Measurements from ENCODE around the gene RFTN1. TPM values are rescaled to one million over a fixed set of nuclear protein-coding genes. Genes with fewer than 3 reads are reported as not detected.

RFTN1 gene
- total and polyA plus RNA-seq, 2 of the 8 experiments (the other 6 are each of a cell fraction or from before 2014, with no cell fraction given) = 4.6 to 6.7 TPM

DNA sequence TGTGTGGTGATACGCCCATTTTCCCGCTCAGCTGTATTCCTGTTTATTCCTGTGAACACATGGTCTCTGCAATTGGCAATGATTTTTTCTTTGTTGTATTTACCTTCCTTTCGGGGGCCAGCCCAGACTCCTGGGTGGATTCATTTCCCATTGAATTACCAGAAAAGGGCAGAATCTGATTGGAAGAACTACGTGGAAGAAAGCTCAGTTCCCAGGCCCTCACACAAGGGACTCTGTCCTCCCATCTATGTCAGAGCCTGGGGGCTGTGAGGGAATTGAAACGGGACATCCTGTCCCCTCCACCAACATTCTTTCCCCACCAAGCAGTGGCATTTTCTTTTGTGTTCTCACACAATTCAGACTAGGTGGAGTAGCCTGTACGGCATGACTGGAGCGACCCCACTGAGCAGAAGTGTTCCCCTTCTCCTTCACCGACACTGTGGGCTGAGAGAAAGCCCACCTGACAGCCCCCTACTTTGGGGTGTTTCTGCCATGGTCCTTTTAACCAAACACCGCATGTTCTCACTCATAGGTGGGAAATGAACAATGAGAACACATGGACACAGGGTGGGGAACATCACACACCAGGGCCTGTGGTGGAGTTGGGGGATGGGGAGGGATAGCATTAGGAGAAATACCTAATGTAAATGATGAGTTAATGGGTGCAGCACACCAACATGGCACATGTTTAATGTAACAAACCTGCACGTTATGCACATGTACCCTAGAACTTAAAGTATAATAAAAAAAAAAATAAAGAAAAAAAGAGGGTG is 32.1 kb upstream of the RFTN1 start (continued):
- TF ChIP-seq, protein P1, sequence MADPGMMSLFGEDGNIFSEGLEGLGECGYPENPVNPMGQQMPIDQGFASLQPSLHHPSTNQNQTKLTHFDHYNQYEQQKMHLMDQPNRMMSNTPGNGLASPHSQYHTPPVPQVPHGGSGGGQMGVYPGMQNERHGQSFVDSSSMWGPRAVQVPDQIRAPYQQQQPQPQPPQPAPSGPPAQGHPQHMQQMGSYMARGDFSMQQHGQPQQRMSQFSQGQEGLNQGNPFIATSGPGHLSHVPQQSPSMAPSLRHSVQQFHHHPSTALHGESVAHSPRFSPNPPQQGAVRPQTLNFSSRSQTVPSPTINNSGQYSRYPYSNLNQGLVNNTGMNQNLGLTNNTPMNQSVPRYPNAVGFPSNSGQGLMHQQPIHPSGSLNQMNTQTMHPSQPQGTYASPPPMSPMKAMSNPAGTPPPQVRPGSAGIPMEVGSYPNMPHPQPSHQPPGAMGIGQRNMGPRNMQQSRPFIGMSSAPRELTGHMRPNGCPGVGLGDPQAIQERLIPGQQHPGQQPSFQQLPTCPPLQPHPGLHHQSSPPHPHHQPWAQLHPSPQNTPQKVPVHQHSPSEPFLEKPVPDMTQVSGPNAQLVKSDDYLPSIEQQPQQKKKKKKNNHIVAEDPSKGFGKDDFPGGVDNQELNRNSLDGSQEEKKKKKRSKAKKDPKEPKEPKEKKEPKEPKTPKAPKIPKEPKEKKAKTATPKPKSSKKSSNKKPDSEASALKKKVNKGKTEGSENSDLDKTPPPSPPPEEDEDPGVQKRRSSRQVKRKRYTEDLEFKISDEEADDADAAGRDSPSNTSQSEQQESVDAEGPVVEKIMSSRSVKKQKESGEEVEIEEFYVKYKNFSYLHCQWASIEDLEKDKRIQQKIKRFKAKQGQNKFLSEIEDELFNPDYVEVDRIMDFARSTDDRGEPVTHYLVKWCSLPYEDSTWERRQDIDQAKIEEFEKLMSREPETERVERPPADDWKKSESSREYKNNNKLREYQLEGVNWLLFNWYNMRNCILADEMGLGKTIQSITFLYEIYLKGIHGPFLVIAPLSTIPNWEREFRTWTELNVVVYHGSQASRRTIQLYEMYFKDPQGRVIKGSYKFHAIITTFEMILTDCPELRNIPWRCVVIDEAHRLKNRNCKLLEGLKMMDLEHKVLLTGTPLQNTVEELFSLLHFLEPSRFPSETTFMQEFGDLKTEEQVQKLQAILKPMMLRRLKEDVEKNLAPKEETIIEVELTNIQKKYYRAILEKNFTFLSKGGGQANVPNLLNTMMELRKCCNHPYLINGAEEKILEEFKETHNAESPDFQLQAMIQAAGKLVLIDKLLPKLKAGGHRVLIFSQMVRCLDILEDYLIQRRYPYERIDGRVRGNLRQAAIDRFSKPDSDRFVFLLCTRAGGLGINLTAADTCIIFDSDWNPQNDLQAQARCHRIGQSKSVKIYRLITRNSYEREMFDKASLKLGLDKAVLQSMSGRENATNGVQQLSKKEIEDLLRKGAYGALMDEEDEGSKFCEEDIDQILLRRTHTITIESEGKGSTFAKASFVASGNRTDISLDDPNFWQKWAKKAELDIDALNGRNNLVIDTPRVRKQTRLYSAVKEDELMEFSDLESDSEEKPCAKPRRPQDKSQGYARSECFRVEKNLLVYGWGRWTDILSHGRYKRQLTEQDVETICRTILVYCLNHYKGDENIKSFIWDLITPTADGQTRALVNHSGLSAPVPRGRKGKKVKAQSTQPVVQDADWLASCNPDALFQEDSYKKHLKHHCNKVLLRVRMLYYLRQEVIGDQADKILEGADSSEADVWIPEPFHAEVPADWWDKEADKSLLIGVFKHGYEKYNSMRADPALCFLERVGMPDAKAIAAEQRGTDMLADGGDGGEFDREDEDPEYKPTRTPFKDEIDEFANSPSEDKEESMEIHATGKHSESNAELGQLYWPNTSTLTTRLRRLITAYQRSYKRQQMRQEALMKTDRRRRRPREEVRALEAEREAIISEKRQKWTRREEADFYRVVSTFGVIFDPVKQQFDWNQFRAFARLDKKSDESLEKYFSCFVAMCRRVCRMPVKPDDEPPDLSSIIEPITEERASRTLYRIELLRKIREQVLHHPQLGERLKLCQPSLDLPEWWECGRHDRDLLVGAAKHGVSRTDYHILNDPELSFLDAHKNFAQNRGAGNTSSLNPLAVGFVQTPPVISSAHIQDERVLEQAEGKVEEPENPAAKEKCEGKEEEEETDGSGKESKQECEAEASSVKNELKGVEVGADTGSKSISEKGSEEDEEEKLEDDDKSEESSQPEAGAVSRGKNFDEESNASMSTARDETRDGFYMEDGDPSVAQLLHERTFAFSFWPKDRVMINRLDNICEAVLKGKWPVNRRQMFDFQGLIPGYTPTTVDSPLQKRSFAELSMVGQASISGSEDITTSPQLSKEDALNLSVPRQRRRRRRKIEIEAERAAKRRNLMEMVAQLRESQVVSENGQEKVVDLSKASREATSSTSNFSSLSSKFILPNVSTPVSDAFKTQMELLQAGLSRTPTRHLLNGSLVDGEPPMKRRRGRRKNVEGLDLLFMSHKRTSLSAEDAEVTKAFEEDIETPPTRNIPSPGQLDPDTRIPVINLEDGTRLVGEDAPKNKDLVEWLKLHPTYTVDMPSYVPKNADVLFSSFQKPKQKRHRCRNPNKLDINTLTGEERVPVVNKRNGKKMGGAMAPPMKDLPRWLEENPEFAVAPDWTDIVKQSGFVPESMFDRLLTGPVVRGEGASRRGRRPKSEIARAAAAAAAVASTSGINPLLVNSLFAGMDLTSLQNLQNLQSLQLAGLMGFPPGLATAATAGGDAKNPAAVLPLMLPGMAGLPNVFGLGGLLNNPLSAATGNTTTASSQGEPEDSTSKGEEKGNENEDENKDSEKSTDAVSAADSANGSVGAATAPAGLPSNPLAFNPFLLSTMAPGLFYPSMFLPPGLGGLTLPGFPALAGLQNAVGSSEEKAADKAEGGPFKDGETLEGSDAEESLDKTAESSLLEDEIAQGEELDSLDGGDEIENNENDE (IDR thresholded peaks at IDR 0.05; ENCODE audit: insufficient replicate concordance, low read length) = no peak
- no peak for TF ChIP-seq EGR1 (IDR thresholded peaks at IDR 0.05; ENCODE audit: borderline replicate concordance, low read depth, low read length)
- TF ChIP-seq SIN3A (conservative IDR thresholded peaks at IDR 0.05 in 1 of 2, IDR thresholded peaks at IDR 0.05 in 1 of 2; ENCODE audit: low read depth in 1 of 2, low read length in 2 of 2) = no peak
- TF ChIP-seq SP4 (IDR thresholded peaks at IDR 0.05; ENCODE audit: low read length) = no peak
- no peak for TF ChIP-seq CBX8 (IDR thresholded peaks at IDR 0.05; ENCODE audit: borderline replicate concordance, low read depth, low read length)
- TF ChIP-seq CHD1 (IDR thresholded peaks at IDR 0.05; ENCODE audit: low read depth, low read length) = no peak
- TF ChIP-seq, protein P2, sequence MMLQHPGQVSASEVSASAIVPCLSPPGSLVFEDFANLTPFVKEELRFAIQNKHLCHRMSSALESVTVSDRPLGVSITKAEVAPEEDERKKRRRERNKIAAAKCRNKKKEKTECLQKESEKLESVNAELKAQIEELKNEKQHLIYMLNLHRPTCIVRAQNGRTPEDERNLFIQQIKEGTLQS (IDR thresholded peaks at IDR 0.05; ENCODE audit: insufficient read depth, low read depth, low read length) = no peak
- TF ChIP-seq KDM1A (IDR thresholded peaks at IDR 0.05; ENCODE audit: borderline replicate concordance, low read length) = no peak
- TF ChIP-seq SP1 (IDR thresholded peaks at IDR 0.05; ENCODE audit: low read depth, low read length) = no peak
- TF ChIP-seq MAFK (IDR thresholded peaks at IDR 0.05; ENCODE audit: low read depth, low read length) = no peak

Measured in H1 (cell line).